Measurements from ENCODE around the gene AVL9.

DNA sequence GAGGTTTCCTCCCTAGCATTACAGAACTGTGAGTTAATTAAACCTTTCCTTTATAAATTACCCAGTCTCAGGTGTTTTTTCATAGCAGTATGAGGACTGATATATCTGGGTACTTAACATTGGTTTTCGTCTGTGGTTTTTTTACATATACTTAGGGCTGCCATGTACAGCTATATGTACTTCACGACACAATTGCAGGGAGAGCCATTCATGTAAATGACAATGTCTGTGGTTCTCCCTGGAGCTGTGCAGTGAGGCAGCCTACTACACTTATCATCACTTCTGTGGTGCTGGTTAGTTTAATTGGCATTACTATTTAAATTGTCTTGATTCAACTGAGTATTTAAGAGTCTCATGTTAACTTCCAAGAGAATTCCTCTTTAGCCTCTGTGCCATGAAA lies 40.7 kb downstream of the AVL9 start:
- TF ChIP-seq, protein P1, sequence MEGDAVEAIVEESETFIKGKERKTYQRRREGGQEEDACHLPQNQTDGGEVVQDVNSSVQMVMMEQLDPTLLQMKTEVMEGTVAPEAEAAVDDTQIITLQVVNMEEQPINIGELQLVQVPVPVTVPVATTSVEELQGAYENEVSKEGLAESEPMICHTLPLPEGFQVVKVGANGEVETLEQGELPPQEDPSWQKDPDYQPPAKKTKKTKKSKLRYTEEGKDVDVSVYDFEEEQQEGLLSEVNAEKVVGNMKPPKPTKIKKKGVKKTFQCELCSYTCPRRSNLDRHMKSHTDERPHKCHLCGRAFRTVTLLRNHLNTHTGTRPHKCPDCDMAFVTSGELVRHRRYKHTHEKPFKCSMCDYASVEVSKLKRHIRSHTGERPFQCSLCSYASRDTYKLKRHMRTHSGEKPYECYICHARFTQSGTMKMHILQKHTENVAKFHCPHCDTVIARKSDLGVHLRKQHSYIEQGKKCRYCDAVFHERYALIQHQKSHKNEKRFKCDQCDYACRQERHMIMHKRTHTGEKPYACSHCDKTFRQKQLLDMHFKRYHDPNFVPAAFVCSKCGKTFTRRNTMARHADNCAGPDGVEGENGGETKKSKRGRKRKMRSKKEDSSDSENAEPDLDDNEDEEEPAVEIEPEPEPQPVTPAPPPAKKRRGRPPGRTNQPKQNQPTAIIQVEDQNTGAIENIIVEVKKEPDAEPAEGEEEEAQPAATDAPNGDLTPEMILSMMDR (IDR thresholded peaks at IDR 0.05) = no peak
- TF ChIP-seq POLR2A (IDR thresholded peaks at IDR 0.05) = no peak

Data from lower leg skin (tissue), 3 donors.